HPDE6-E6E7 (cell line): ENCODE results near the gene KRCC1.
"Not testable (repeated sequence)": the region's sequence is repeated elsewhere in the genome, so short reads cannot be mapped to it uniquely, and the experiment has no call there.

Source experiments
- DNase-seq: peaks from one replicate; pipeline ENCODE4 v3.0.0; 2011; ENCODE audit warnings: missing footprints; ENCODE audit errors: extremely low spot score

The KRCC1 gene

DNA sequence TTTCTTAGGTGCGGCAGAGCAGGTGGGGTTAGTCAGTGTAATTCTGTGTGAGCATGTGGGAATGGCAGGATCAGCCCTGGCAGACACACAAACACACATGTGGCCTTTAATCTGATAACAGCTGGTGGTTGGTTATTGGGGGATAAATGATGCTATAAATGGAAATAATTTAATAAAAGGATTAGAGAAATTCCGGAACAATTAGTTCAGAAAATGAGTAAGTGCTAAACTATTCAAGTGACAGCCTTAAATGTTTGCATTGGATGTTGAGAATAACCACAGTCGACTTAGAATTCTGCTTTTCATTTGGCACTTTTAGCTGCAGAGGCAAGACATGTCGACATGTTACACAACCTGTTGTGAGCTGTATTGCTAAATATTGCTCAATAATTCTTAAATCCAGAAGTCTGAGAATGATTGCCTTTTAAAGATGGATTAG is 19.3 kb upstream of the KRCC1 start:
- DNase-seq = peak; percentile 13

DNA sequence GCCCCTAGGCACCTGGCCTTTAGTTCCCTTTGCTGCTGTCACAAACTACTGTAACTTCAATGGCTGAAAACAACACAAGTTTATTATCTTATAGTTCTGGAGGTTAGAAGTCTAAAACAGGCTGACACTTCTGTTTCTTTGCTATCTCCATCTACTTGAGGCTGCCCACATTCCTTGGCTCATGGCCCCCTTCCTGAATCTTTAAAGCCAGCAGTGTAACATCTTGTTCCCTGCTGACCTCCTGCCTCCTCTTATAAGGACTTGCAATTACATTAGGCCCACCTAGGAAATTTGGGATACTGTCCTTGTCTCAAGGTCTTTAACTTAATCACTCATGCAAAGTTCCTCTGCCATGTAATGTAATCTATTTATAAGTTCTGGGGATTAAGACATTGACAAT is 18.6 kb upstream of the KRCC1 start:
- DNase-seq = no peak

GRCh38 chr2:88071365-88071764 is 15.8 kb upstream of the KRCC1 start:
- no peak for DNase-seq

GRCh38 chr2:88070055-88070454 is 14.5 kb upstream of the KRCC1 start:
- DNase-seq = no peak

DNA sequence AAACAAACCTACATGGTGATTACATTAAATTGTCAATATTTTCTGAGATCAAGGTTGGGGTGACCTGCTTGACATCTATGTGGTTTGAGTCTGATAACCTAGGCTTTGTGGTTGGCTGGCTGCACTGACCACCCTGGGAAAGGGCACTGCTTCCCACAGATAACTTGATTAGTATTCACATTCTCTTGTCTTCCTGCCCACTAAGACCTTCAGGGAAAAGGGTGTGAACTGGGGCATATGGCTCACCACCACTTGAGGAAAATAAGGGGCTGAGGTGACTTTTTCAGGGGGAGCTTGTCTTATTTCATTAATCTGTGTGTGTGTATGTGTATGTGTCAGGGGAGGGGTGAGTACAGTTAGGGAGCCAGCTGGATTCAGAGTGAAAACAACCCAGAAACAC is 13.5 kb upstream of the KRCC1 start:
- DNase-seq = no peak

GRCh38 chr2:88068044-88068443 is 12.5 kb upstream of the KRCC1 start:
- DNase-seq = no peak

DNA sequence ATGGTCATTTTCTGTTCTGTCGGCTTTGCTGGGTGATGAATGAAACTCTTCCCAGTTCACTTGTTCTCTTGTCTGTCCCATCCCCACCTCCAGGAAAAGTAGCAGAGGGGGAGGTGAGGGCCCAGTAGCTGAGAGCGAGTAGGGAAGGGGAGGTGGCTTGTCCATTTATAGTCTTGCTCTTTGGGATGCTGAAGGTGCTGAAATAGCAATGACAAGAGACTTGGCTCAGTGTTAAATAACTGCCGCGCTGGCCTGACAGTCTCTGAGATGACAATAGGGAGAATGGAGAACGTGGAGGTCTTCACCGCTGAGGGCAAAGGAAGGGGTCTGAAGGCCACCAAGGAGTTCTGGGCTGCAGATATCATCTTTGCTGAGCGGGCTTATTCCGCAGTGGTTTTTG is 12.0 kb upstream of the KRCC1 start, which contains the start of gene SMYD1:
Gene SMYD1 (plus strand): TSS at position 228 of the 400 bp plus-strand sequence. CDS start 40 bp downstream, at position 268.
- DNase-seq = no peak

GRCh38 chr2:88067189-88067588 is 11.6 kb upstream of the KRCC1 start:
- DNase-seq = no peak

GRCh38 chr2:88066543-88066942 is 11.0 kb upstream of the KRCC1 start:
- DNase-seq = no peak

- no peak for DNase-seq
Measured at GRCh38 chr2:88061295-88061694, 5.7 kb upstream of the KRCC1 start.

DNA sequence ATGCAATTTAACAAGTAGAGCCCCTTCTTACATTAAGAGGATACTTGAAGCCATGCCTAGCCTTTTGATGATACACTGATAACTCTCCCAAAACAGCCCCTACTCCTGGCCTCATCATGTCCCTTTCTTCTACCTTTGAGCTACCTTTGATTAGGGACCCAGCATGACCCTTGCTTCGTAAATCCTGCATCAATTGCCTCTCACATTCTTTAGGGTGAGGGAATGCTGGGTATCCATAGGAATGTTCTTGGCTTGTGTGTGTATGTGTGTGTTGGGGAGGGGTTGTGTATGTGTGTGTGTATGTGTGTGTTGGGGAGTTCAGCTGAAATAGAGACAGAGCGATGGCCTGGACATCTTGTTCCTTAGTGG is 5.3 kb upstream of the KRCC1 start:
- DNase-seq = no peak

GRCh38 chr2:88059979-88060906 is 4.7 kb upstream of the KRCC1 start:
- DNase-seq = peak; percentile 53

- no peak for DNase-seq
Measured at GRCh38 chr2:88058191-88058590, 2.6 kb upstream of the KRCC1 start.

- DNase-seq = no peak
Measured at GRCh38 chr2:88057437-88057844, 1.9 kb upstream of the KRCC1 start.

DNA sequence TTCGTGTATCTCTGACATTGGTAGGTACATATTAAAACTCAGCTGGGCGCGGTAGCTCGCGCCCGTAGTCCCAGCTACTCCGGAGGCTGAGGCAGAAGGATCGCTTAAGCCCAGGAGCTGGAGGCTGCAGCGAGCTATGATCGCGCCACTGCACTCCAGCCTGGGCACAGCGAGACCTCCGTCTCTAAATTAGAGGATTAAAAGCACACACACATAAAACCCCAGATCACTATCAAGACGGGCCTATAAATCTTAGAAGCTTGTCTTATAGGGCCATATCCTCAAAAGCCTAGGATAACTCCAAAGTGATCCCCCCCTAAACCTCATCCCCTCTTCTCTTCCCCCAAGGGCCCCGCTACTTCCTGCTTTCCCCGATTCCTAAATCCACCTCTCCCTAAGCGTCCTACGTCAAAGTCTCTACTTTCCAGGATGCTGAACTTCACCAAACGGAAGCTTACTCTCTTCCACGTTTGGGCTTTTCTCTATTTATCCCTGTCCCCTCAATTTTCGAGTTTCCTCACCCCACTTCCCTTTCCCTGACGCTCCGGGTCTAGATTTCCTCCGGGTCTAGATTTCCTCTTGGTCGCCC is 707 bp downstream of the KRCC1 start:
- no peak for DNase-seq

DNA sequence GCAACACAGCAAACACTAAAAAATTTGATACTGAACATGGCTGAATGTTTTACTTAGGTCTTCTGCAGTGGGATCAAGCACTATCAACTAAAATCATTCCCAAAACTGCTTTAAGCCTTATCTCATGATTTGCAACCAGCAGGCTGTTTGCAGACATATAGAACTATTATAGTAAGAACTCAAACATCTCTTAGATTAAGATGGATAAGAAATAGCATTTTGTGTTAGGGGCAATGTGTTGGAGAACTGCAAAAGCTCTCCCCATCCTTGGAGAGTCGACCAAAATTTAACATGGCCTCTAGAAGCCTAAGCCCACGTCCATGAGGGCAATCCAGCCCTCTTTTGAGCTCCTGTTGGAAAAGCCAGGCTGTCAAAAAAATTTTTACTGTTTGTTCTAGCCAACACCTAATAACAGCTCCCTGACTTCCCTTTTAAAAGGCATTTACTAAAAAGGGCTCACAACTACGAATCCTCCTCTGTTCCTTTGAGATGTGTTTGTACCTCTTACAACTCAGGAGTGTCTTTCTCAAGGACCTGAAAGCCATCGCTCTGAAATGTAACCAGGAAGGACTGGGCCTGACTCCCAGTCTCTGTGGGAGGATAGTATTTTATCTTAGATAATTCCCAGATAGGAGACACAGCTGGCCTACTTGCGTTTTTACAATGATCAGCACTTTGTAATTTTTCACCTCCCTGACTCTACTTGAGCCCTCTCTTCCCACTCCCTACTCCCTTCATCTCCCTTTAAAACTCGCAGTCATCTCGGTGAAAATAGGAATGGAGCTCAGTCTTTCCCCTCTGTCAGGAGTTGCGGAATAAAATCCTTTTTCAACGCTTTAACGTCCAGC is 1.4 kb downstream of the KRCC1 start:
- DNase-seq = no peak

GRCh38 chr2:88053296-88053695 is 2.3 kb downstream of the KRCC1 start:
- DNase-seq = no peak

- no peak for DNase-seq
Measured at GRCh38 chr2:88051792-88052191, 3.8 kb downstream of the KRCC1 start.

- DNase-seq = no peak
Measured at GRCh38 chr2:88049622-88050021, 6.0 kb downstream of the KRCC1 start.

GRCh38 chr2:88048541-88048940 is 7.0 kb downstream of the KRCC1 start:
- no peak for DNase-seq

- DNase-seq = not testable (repeated sequence)
Measured at GRCh38 chr2:88045561-88045960, 10.0 kb downstream of the KRCC1 start.

DNA sequence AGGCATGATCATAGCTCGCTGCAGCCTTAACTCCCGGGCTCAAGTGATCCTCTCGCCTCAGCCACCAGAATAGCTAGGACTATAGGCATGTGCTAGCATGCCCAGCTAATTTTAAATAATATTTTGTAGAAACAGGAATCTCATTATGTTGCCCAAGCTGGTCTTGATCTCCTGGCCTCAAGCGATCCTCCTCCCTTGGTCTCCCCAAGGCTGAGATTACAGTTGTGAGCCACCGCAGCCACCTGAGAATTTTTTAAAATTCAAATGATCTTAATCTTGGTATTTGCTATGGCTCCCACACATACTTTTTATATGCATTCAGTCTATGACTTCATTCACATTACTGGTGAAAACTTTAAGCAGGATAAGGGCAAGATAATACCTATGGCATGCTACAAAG is 13.1 kb downstream of the KRCC1 start:
- no peak for DNase-seq
